Measurements from ENCODE around the gene RIOX2.

GRCh38 chr3:97993526-97993925 lies 21.3 kb upstream of the RIOX2 start:
- no peak for TF ChIP-seq CTCF (conservative IDR thresholded peaks at IDR 0.05)
- no peak for TF ChIP-seq ZFX (IDR thresholded peaks at IDR 0.05)
